Tibial nerve (tissue), 4 donors: ENCODE measurements around the gene FSD1.

ENCODE experiments used
- EP300 ChIP-seq, 2 donors: sonication (generic); formaldehyde crosslinking; IDR thresholded peaks; one replicate each; pipeline ENCODE4 v1.6.1; 2017; ENCODE audit warnings: antibody characterized with exemption in 2 of 2, mild to moderate bottlenecking in 1 of 2
- POLR2A ChIP-seq, 2 donors: fragments of 450-650 bp; IDR thresholded peaks; one replicate each; pipeline ENCODE4 v1.6.1; 2017; ENCODE audit warnings: antibody characterized with exemption in 2 of 2, mild to moderate bottlenecking in 2 of 2, moderate library complexity in 2 of 2
- TF ChIP-seq, protein P1 (sequence below), 5 experiments: fragments of 200-600 bp in 3 of 5; fragments of 450-650 bp in 2 of 5; sonication (generic) in 3 of 5; IDR thresholded peaks; one replicate each; pipeline ENCODE4 v1.5.1; 2016 to 2019; ENCODE audit warnings: antibody characterized with exemption in 5 of 5, mild to moderate bottlenecking in 3 of 5, moderate library complexity in 2 of 5

DNA sequence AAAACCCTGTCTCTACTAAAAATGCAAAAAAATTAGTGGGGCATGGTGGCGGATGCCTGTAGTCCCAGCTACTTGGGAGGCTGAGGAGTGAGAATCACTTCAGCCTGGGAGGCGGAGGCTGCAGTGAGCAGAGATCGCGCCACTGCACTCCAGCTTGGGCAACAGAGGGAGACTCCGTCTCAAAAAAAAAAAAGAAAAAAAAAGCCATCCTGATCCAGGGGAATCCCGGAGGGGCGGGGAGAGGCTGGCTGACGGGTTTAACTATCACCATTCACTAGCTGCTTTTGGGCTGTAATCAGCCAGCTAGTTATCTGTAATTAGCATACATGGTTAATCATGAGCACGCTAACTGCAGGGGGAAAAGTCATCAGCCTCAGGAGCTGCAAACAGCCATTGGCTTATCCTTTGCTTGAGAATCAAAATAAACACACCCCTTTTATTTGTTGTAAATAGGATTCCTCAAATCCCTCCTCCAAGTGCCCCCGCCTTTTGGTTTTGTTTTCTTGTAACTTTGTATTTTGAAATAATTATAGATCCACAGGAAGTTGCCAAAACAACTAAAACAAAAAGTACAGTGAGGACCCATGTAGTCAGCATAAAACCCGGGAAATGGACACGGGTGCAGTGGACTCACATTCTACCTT, 9.6 kb downstream of the FSD1 start:
- TF ChIP-seq, protein P1, sequence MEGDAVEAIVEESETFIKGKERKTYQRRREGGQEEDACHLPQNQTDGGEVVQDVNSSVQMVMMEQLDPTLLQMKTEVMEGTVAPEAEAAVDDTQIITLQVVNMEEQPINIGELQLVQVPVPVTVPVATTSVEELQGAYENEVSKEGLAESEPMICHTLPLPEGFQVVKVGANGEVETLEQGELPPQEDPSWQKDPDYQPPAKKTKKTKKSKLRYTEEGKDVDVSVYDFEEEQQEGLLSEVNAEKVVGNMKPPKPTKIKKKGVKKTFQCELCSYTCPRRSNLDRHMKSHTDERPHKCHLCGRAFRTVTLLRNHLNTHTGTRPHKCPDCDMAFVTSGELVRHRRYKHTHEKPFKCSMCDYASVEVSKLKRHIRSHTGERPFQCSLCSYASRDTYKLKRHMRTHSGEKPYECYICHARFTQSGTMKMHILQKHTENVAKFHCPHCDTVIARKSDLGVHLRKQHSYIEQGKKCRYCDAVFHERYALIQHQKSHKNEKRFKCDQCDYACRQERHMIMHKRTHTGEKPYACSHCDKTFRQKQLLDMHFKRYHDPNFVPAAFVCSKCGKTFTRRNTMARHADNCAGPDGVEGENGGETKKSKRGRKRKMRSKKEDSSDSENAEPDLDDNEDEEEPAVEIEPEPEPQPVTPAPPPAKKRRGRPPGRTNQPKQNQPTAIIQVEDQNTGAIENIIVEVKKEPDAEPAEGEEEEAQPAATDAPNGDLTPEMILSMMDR (IDR thresholded peaks at IDR 0.05), result no peak
- no peak for TF ChIP-seq POLR2A (IDR thresholded peaks at IDR 0.05)
- TF ChIP-seq EP300 (IDR thresholded peaks at IDR 0.05), result no peak
